ENCODE data around the gene ERC2. TPM values are rescaled to one million over a fixed set of nuclear protein-coding genes. Genes with fewer than 3 reads are reported as not detected.

ERC2 gene
- total RNA-seq, 1 donor: 0.43 TPM

DNA sequence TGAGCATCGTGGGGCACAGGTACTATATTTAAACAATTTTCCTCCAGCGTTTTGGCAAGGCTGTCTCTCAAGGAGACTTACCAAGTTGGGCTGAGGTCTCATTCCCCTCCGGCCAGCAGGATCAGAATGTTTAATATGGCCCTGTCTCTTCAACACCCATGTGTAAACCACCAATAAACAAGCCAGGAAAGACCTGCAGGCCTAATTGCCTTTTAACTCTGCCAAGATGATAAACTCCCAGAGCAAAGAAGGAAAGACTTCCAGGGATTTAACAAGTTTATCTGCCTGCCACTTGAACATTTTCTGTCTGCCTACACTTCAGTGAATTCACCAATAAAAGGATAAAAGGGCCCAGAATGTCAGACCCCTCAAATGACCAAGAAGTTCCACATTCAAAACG is 850.9 kb downstream of the ERC2 start:
- TF ChIP-seq CTCF (IDR thresholded peaks at IDR 0.05; ENCODE audit: insufficient read depth, low read depth, low read length): no peak
- no peak for DNase-seq (ENCODE audit: low read depth)
- H3K4me3 ChIP-seq (ENCODE audit: low read depth, low read length): no peak overlapping the region

GRCh38 chr3:55616803-55617202 is 851.5 kb downstream of the ERC2 start:
- no peak for DNase-seq (ENCODE audit: low read depth)
- TF ChIP-seq CTCF (IDR thresholded peaks at IDR 0.05; ENCODE audit: insufficient read depth, low read depth, low read length): no peak
- no peak overlapping the region for H3K4me3 ChIP-seq (ENCODE audit: low read depth, low read length)

DNA sequence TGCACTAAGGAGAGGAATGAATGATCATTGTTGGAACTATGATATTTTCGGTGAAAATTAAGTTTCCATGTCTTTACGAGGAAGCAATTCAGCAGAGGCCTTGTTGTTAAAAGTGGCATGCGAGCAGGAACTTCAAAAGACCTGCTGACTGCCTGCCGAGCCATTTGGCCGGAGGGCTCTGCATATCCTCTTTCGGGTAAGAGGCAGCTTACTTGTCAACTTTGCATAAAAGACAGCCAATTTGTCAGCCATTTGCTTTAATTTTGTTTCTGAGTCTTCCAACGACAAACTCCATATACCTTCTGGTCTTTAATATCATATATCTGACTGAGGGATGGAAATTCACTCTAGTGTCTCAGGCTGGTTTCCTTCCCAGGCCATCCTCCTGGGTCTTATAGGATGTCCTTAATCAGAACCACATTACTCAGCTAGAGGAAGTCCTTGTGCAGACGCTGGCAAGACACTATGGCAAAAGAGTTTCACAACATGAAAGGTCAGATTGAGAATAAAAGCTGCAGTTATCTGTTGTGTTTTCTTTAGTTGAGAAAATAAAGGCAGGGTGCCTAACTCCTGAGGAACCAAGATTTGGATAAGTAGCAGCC is 852.5 kb downstream of the ERC2 start:
- TF ChIP-seq CTCF (IDR thresholded peaks at IDR 0.05; ENCODE audit: insufficient read depth, low read depth, low read length): no peak
- H3K4me3 ChIP-seq (ENCODE audit: low read depth, low read length): no peak overlapping the region
- no peak for DNase-seq (ENCODE audit: low read depth)

DNA sequence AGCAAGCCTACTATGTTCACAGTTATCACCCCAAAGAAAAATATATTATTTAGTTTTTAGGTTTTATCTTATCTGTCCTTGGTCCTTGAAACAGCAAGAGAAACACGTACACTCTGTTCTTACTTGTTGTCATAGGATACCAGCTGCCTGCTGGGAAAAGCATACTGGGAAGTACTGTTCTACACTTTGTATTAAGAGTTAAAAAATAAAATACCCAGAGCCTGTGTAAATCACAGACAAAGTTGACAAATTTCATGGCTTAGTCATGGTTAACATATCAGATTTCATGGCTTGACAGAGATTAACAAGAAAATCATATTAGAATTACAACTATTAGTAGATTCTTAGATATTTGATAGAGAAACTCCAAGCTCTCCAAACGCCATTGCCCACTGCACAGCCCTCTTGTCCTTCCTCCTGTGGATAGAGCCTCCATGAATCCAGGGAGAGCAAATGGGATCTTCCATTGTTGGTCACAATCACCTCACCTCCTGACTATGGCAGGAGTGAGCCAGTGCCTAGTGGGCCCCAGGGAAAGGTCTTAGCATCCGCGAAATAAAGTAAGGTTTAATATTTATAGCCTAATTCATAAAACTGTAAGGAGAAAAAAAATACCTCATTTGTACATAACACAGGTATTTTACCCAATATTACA is 853.1 kb downstream of the ERC2 start:
- DNase-seq (ENCODE audit: low read depth): no peak
- H3K4me3 ChIP-seq (ENCODE audit: low read depth, low read length): no peak overlapping the region
- no peak for TF ChIP-seq CTCF (IDR thresholded peaks at IDR 0.05; ENCODE audit: insufficient read depth, low read depth, low read length)

DNA sequence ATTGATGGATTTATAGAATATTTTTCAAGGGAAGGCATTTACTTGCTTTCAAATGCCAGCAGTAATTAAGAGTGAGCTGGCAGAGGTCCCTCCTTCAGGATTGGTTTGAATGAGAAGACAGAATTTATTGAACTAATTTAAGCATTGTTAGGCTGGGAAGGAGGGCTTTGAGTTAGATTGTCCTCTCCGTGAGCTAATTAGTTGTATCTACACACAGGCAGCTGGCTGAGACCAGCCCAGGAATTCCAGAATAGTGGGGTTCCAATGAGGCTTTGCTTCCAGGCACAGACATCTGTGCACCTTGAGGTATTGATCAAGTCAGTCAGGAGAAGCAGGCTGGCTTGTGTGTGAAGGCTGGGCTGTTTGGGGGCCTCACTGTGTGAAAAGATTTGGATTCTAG is 857.1 kb downstream of the ERC2 start:
- no peak for TF ChIP-seq CTCF (IDR thresholded peaks at IDR 0.05; ENCODE audit: insufficient read depth, low read depth, low read length)
- DNase-seq (ENCODE audit: low read depth): no peak
- H3K4me3 ChIP-seq (ENCODE audit: low read depth, low read length): no peak overlapping the region

GRCh38 chr3:55609230-55609827 is 858.9 kb downstream of the ERC2 start:
- peak; percentile 10 for TF ChIP-seq CTCF (IDR thresholded peaks at IDR 0.05; ENCODE audit: insufficient read depth, low read depth, low read length)
- no peak overlapping the region for H3K4me3 ChIP-seq (ENCODE audit: low read depth, low read length)
- DNase-seq (ENCODE audit: low read depth): peak; percentile 18

Data from fibroblast of villous mesenchyme (primary cell).